Activated B cell treated with CpG ODN at 0.5 μM for 24 hours (primary cell): ENCODE data around the gene DPY19L2. TPM values are rescaled to one million over a fixed set of nuclear protein-coding genes. Genes with fewer than 3 reads are reported as not detected.
"Not testable (repeated sequence)": the region's sequence is repeated elsewhere in the genome, so short reads cannot be mapped to it uniquely, and the experiment has no call there.

ENCODE experiments used
- ATAC-seq: fragments of 200-7000 bp; cut with Tn5 transposase; one replicate; pipeline ENCODE4 v1.10.0; 2021; ENCODE audit warnings: low read depth, mild to moderate bottlenecking, moderate library complexity
- CTCF ChIA-PET: fragments of 350-600 bp; sonication (Branson Sonifier 250); formaldehyde crosslinking; loops from one replicate; lab custom pipeline; 2021; ENCODE audit warnings: antibody characterized with exemption; lab: Charles Lee
- POLR2A ChIA-PET: fragments of 350-600 bp; sonication (Branson Sonifier 250); formaldehyde crosslinking; loops from one replicate; lab custom pipeline; 2021; ENCODE audit warnings: antibody characterized with exemption; lab: Charles Lee
- DNase-seq: peaks from one replicate; pipeline ENCODE4 v3.0.0; 2022
- H3K27ac Mint-ChIP-seq: one replicate; pipeline ENCODE4 v1.8.0; 2020; ENCODE audit warnings: mixed read lengths
- H3K27me3 Mint-ChIP-seq: one replicate; pipeline ENCODE4 v1.8.0; 2021; ENCODE audit warnings: mixed read lengths
- H3K36me3 Mint-ChIP-seq: one replicate; pipeline ENCODE4 v1.8.0; 2021; ENCODE audit warnings: low read depth, mixed read lengths
- H3K4me1 Mint-ChIP-seq: one replicate; pipeline ENCODE4 v1.8.0; 2021; ENCODE audit warnings: mixed read lengths
- H3K4me3 Mint-ChIP-seq: one replicate; pipeline ENCODE4 v1.8.0; 2020; ENCODE audit warnings: mild to moderate bottlenecking, mixed read lengths
- H3K9me3 Mint-ChIP-seq: one replicate; pipeline ENCODE4 v1.8.0; 2020; ENCODE audit warnings: mixed read lengths
- CTCF ChIP-seq: fragments of 200-600 bp; IDR thresholded peaks from one replicate; pipeline ENCODE4 v1.8.0; 2022; ENCODE audit warnings: antibody characterized with exemption, mild to moderate bottlenecking
- intact Hi-C: fragments of 100-400 bp; cut with micrococcal nuclease; formaldehyde crosslinking; loops from one replicate; pipeline ENCODE4 v1.15.1; 2024
- total RNA-seq: library from RNA; stranded (reverse); gene quantifications from 2 replicates; pipeline ENCODE4 v1.2.3, GENCODE V29; 2022

Gene DPY19L2
- total RNA-seq, 1 donor from 2014 or later, result 0.73 TPM

- H3K27ac Mint-ChIP-seq, POLR2A ChIA-PET: not testable (repeated sequence)
These were observed 130.5 kb downstream of the DPY19L2 start for GRCh38 chr12:63537838-63538237.

GRCh38 chr12:63529641-63530040, 138.7 kb downstream of the DPY19L2 start:
- H3K36me3 Mint-ChIP-seq, POLR2A ChIA-PET, H3K4me3 Mint-ChIP-seq, H3K27me3 Mint-ChIP-seq, CTCF ChIA-PET, ATAC-seq, H3K27ac Mint-ChIP-seq, DNase-seq, H3K9me3 Mint-ChIP-seq, intact Hi-C loops, H3K4me1 Mint-ChIP-seq: not testable (repeated sequence)

More at GRCh38 chr12:63537838-63538237, 130.5 kb downstream of the DPY19L2 start:
- CTCF ChIA-PET, H3K9me3 Mint-ChIP-seq, H3K4me3 Mint-ChIP-seq, H3K4me1 Mint-ChIP-seq, H3K36me3 Mint-ChIP-seq, ATAC-seq, DNase-seq, H3K27me3 Mint-ChIP-seq, intact Hi-C loops: not testable (repeated sequence)

- H3K4me3 Mint-ChIP-seq, result no peak overlapping the region
- no peaks in the 10 kb centered on the region for H3K27me3 Mint-ChIP-seq
- H3K4me1 Mint-ChIP-seq, result no peaks in the 10 kb centered on the region
- ATAC-seq (no peak), DNase-seq (no peak)
- ChIA-PET POLR2A (no interaction called here), CTCF (no interaction called here)
- H3K27ac Mint-ChIP-seq, result no peak overlapping the region
- intact Hi-C loops, result no loop called here
- H3K36me3 Mint-ChIP-seq, result no peaks in the 10 kb centered on the region
- peaks cover 5% of the 10 kb centered on the region for H3K9me3 Mint-ChIP-seq
- TF ChIP-seq CTCF, result no peak
These were observed 142.5 kb downstream of the DPY19L2 start for GRCh38 chr12:63525831-63526230.

- Mint-ChIP-seq H3K27me3 (no peaks in the 10 kb centered on the region), H3K9me3 (no peaks in the 10 kb centered on the region), H3K36me3 (no peaks in the 10 kb centered on the region), H3K4me3 (no peak overlapping the region), H3K4me1 (no peaks in the 10 kb centered on the region), H3K27ac (no peak overlapping the region)
- POLR2A ChIA-PET, result no interaction called here
- ATAC-seq (no peak), DNase-seq (no peak)
- no peak for TF ChIP-seq CTCF
- intact Hi-C loops, result no loop called here
- CTCF ChIA-PET, result no interaction called here
These were observed 146.6 kb downstream of the DPY19L2 start for GRCh38 chr12:63521706-63522105.

Other genes with a start within 250 kb of the DPY19L2 start
- gene RXYLT1, start 111.4 kb upstream of the DPY19L2 start, total RNA-seq, result 16.3 and 22.7 TPM in 2 replicates
- gene SRGAP1, start 176.2 kb upstream of the DPY19L2 start, total RNA-seq, result 0.49 and 1.1 TPM in 2 replicates